ENCODE measurements around the gene RXFP1.
"Not testable (repeated sequence)": the region's sequence is repeated elsewhere in the genome, so short reads cannot be mapped to it uniquely, and the experiment has no call there.

Gene RXFP1

GRCh38 chr4:158652920-158653319 lies 131.2 kb downstream of the RXFP1 start:
- no peak for DNase-seq (ENCODE audit: low read depth)
- H3K4me3 ChIP-seq (ENCODE audit: control insufficient read depth, low read depth, low read length), result no peak overlapping the region
- TF ChIP-seq, protein P1, sequence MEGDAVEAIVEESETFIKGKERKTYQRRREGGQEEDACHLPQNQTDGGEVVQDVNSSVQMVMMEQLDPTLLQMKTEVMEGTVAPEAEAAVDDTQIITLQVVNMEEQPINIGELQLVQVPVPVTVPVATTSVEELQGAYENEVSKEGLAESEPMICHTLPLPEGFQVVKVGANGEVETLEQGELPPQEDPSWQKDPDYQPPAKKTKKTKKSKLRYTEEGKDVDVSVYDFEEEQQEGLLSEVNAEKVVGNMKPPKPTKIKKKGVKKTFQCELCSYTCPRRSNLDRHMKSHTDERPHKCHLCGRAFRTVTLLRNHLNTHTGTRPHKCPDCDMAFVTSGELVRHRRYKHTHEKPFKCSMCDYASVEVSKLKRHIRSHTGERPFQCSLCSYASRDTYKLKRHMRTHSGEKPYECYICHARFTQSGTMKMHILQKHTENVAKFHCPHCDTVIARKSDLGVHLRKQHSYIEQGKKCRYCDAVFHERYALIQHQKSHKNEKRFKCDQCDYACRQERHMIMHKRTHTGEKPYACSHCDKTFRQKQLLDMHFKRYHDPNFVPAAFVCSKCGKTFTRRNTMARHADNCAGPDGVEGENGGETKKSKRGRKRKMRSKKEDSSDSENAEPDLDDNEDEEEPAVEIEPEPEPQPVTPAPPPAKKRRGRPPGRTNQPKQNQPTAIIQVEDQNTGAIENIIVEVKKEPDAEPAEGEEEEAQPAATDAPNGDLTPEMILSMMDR (IDR thresholded peaks at IDR 0.05; ENCODE audit: control insufficient read depth, insufficient read depth, low read depth, low read length, missing control alignments), result no peak

- TF ChIP-seq, protein P1 (IDR thresholded peaks at IDR 0.05; ENCODE audit: control insufficient read depth, insufficient read depth, low read depth, low read length, missing control alignments), result no peak
- H3K4me3 ChIP-seq (ENCODE audit: control insufficient read depth, low read depth, low read length), result no peak overlapping the region
- DNase-seq (ENCODE audit: low read depth), result no peak
Observed at GRCh38 chr4:158656439-158656838, 134.8 kb downstream of the RXFP1 start.

DNA sequence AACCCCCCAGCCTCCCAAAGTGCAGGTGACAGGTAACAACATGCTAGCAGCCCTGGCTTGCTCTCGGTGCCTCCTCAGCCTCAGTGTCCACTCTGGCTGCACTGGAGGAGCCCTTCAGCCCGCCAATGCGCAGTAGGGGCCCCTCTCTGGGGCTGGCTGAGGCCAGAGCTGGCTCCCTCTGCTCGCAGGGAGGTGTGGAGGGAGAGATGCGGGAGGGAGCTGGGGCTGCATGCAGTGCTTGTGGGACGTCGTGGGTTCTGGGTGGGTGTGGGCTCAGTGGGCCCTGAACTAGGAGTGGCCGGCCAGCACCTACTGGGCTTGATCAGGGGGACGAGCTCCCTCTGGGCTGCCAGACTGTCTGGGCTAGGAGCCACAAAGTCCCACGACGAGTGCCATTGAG lies 135.6 kb downstream of the RXFP1 start:
- H3K4me3 ChIP-seq (ENCODE audit: control insufficient read depth, low read depth, low read length), result no peak overlapping the region
- DNase-seq (ENCODE audit: low read depth), result no peak
- TF ChIP-seq, protein P1 (IDR thresholded peaks at IDR 0.05; ENCODE audit: control insufficient read depth, insufficient read depth, low read depth, low read length, missing control alignments), result no peak

DNA sequence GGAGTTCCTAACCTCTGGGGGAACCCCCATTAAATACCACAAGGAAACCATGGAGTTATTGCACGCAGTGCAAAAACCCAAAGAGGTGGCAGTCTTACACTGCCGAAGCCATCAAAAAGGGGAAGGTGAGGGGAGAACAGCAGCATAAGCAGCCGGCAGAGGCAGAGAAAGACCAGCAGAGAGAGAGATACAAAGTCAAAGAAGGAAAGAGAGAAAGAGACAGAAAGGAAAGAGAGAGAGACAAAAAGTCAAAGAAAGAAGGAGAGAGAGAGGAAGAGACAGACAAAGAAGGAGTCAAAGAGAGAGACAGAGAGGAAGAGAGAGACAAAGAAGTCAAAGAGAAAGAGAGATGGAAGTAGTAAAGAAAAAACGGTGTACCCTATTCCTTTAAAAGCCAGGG lies 141.6 kb downstream of the RXFP1 start:
- DNase-seq (ENCODE audit: low read depth); H3K4me3 ChIP-seq (ENCODE audit: control insufficient read depth, low read depth, low read length): not testable (repeated sequence)

GRCh38 chr4:158663707-158664625 lies 142.3 kb downstream of the RXFP1 start:
- DNase-seq (ENCODE audit: low read depth); H3K4me3 ChIP-seq (ENCODE audit: control insufficient read depth, low read depth, low read length): not testable (repeated sequence)

- H3K4me3 ChIP-seq (ENCODE audit: control insufficient read depth, low read depth, low read length), result no peak overlapping the region
- TF ChIP-seq, protein P1 (IDR thresholded peaks at IDR 0.05; ENCODE audit: control insufficient read depth, insufficient read depth, low read depth, low read length, missing control alignments), result no peak
- no peak for DNase-seq (ENCODE audit: low read depth)
Observed at GRCh38 chr4:158664806-158665205, 143.1 kb downstream of the RXFP1 start.

DNA sequence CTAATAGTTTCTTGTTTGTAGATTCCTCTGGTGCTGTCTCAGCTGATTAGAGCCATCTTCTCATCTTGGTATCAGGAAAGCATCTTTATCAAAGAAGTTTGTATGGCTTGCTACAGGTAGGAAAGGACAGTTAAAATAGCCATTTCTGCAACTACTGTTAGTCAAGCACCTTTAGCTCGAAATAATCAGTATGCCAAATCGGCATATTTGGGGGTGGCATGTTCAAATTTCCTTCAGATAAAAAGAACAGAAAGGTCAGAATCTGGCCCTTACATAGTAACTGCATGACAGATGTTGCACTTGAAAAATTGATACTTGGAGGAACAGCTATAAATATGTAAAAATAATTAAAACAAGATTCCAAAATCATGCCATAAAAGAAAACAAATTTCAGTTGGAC lies 145.2 kb downstream of the RXFP1 start:
- TF ChIP-seq, protein P1 (IDR thresholded peaks at IDR 0.05; ENCODE audit: control insufficient read depth, insufficient read depth, low read depth, low read length, missing control alignments), result no peak
- no peak overlapping the region for H3K4me3 ChIP-seq (ENCODE audit: control insufficient read depth, low read depth, low read length)
- DNase-seq (ENCODE audit: low read depth), result no peak

Measured in AG09309 (cell line).